GM23338 (cell line): ENCODE data around the gene PCSK5. TPM values are rescaled to one million over a fixed set of nuclear protein-coding genes. Genes with fewer than 3 reads are reported as not detected.

Source experiments
- ATAC-seq: fragments of 200-7000 bp; cut with Tn5 transposase; 3 replicates; pipeline ENCODE4 v1.9.1; 2020
- DNase-seq: peaks from one replicate; pipeline ENCODE4 v3.0.0-alpha.2; 2015; ENCODE audit warnings: low spot score
- H2AFZ ChIP-seq: fragments of 200-600 bp; sonication (generic); 2 replicates; pipeline ENCODE4 v1.8.0; 2016; ENCODE audit warnings: antibody characterized with exemption, mild to moderate bottlenecking, moderate library complexity
- H3F3A ChIP-seq: fragments of 200-600 bp; sonication (generic); replicated peaks from 2 replicates; pipeline ENCODE4 v1.8.0; 2017; ENCODE audit warnings: antibody characterized with exemption, mixed run types, low read depth
- H3K27ac ChIP-seq: fragments of 200-600 bp; sonication (generic); 2 replicates; pipeline ENCODE4 v1.6.1; 2016; ENCODE audit warnings: low read depth
- H3K27me3 ChIP-seq: fragments of 200-600 bp; sonication (generic); 2 replicates; pipeline ENCODE4 v1.8.0; 2016; ENCODE audit warnings: mild to moderate bottlenecking, mixed run types, moderate library complexity; ENCODE audit not compliant: insufficient read depth
- H3K36me3 ChIP-seq: fragments of 200-600 bp; sonication (generic); 2 replicates; pipeline ENCODE4 v1.8.0; 2016; ENCODE audit warnings: mild to moderate bottlenecking; ENCODE audit not compliant: insufficient read depth
- H3K4me1 ChIP-seq: fragments of 200-600 bp; sonication (generic); 2 replicates; pipeline ENCODE4 v1.8.0; 2016; ENCODE audit warnings: mild to moderate bottlenecking, moderate library complexity; ENCODE audit not compliant: insufficient read depth
- H3K4me2 ChIP-seq: fragments of 200-600 bp; sonication (generic); 2 replicates; pipeline ENCODE4 v1.7.1; 2017; ENCODE audit warnings: mixed run types
- H3K4me3 ChIP-seq: fragments of 200-600 bp; sonication (generic); 2 replicates; pipeline ENCODE4 v1.6.1; 2016; ENCODE audit warnings: mixed run types
- H3K79me2 ChIP-seq: fragments of 200-600 bp; sonication (generic); replicated peaks from 2 replicates; pipeline ENCODE4 v1.8.0; 2017; ENCODE audit warnings: mild to moderate bottlenecking; ENCODE audit not compliant: insufficient read depth
- H3K9me2 ChIP-seq: fragments of 200-600 bp; sonication (generic); 2 replicates; pipeline ENCODE4 v1.8.0; 2017; ENCODE audit not compliant: insufficient read depth
- H4K20me1 ChIP-seq: fragments of 200-600 bp; sonication (generic); replicated peaks from 2 replicates; pipeline ENCODE4 v1.8.0; 2017; ENCODE audit warnings: mild to moderate bottlenecking; ENCODE audit not compliant: insufficient read depth
- H3K27ac Mint-ChIP-seq: 2 replicates; pipeline ENCODE4 v1.8.0; 2020; ENCODE audit warnings: inconsistent platforms, mild to moderate bottlenecking, moderate library complexity, mixed read lengths
- H3K27me3 Mint-ChIP-seq: 3 replicates; pipeline ENCODE4 v1.8.0; 2022; ENCODE audit warnings: low read depth, mild to moderate bottlenecking, moderate library complexity, mixed read lengths, inconsistent platforms; ENCODE audit not compliant: insufficient read depth, poor library complexity
- H3K36me3 Mint-ChIP-seq: 3 replicates; pipeline ENCODE4 v1.8.0; 2021; ENCODE audit warnings: low read depth, mild to moderate bottlenecking, inconsistent platforms, moderate library complexity, mixed read lengths
- H3K4me1 Mint-ChIP-seq: 3 replicates; pipeline ENCODE4 v1.8.0; 2020; ENCODE audit warnings: mild to moderate bottlenecking, inconsistent platforms, mixed read lengths
- H3K4me3 Mint-ChIP-seq: 3 replicates; pipeline ENCODE4 v1.8.0; 2021; ENCODE audit warnings: moderate library complexity, mild to moderate bottlenecking, inconsistent platforms, mixed read lengths
- H3K9me3 Mint-ChIP-seq: 3 replicates; pipeline ENCODE4 v1.8.0; 2020; ENCODE audit warnings: moderate library complexity, mild to moderate bottlenecking, inconsistent platforms, mixed read lengths
- CTCF ChIP-seq, 2 experiments: fragments of 200-600 bp in 1 of 2; sonication (generic) in 1 of 2; conservative IDR thresholded peaks; 2 replicates each; pipeline versions ENCODE4 v1.5.1 to v1.6.1; 2016 to 2017; ENCODE audit warnings: antibody characterized with exemption in 2 of 2, low read depth in 2 of 2, mild to moderate bottlenecking in 2 of 2, moderate library complexity in 1 of 2
- EZH2 ChIP-seq: fragments of 200-600 bp; sonication (generic); IDR thresholded peaks from one replicate; pipeline ENCODE4 v1.8.0; 2017; ENCODE audit warnings: antibody characterized with exemption, mild to moderate bottlenecking, low read depth; ENCODE audit not compliant: unreplicated experiment
- EZH2phosphoT487 ChIP-seq: fragments of 200-600 bp; sonication (generic); IDR thresholded peaks from one replicate; pipeline ENCODE4 v1.8.1; 2018; ENCODE audit warnings: antibody characterized with exemption; ENCODE audit not compliant: unreplicated experiment
- JUNB ChIP-seq: IDR thresholded peaks from one replicate; pipeline ENCODE4 v1.6.1; 2016; ENCODE audit warnings: antibody characterized with exemption; ENCODE audit not compliant: unreplicated experiment
- POLR2AphosphoS5 ChIP-seq: IDR thresholded peaks from 2 replicates; pipeline ENCODE4 v1.6.1; 2016; ENCODE audit warnings: antibody characterized with exemption, low read depth
- REST ChIP-seq: IDR thresholded peaks from one replicate; pipeline ENCODE4 v1.6.1; 2018; ENCODE audit warnings: antibody characterized with exemption; ENCODE audit not compliant: unreplicated experiment
- ZNF114 ChIP-seq: fragments of 250-450 bp; sonication (Bioruptor Pico); IDR thresholded peaks from 2 replicates; pipeline ENCODE4 v1.5.0; 2020; ENCODE audit warnings: mild to moderate bottlenecking, moderate library complexity
- ZNF331 ChIP-seq: fragments of 250-450 bp; sonication (Bioruptor Pico); IDR thresholded peaks from 2 replicates; pipeline ENCODE4 v1.5.0; 2020; ENCODE audit warnings: low read depth, mild to moderate bottlenecking, moderate library complexity
- polyA plus RNA-seq: library from polyadenylated mRNA; unstranded; fragments of >200 nt; fragmentation: Nextera tagmentation; extraction: Ambion mirVana; gene quantifications from 2 replicates; pipeline ENCODE4 v1.2.1, GENCODE V29; 2016
- total RNA-seq: library from RNA; depleted of rRNA; stranded (reverse); fragments of >200 nt; shearing (Covaris generic); gene quantifications from 2 replicates; pipeline ENCODE4 v1.2.3, GENCODE V29; 2014

PCSK5 gene
- total and polyA plus RNA-seq, 2 experiments from 2014 or later = 12.3 to 34.8 TPM

- no peak for TF ChIP-seq CTCF (conservative IDR thresholded peaks at IDR 0.05; ENCODE audit: low read depth in 2 of 2)
- TF ChIP-seq REST = no peak
- TF ChIP-seq ZNF331 = no peak
- no peak for TF ChIP-seq ZNF114 (CRISPR knock-in tag)
Observed at GRCh38 chr9:76333964-76334363, 443.5 kb downstream of the PCSK5 start (continued).

- Mint-ChIP-seq H3K27me3 (no peaks in the 10 kb centered on the region), H3K9me3 (no peaks in the 10 kb centered on the region; the same call in 2 of the 3 replicates), H3K4me3 (no peak overlapping the region), H3K27ac (no peak overlapping the region), H3K4me1 (peaks cover 5% of the 10 kb centered on the region; the same call in 2 of the 3 replicates), H3K36me3 (no peaks in the 10 kb centered on the region)
- Histone ChIP-seq H3F3A (no peaks in the 10 kb centered on the region), H3K4me3 (no peak overlapping the region), H3K79me2 (no peaks in the 10 kb centered on the region), H4K20me1 (no peaks in the 10 kb centered on the region), H3K27me3 (no peaks in the 10 kb centered on the region), H3K36me3 (no peaks in the 10 kb centered on the region), H3K4me2 (no peak overlapping the region), H2AFZ (no peak overlapping the region), H3K9me2 (no peaks in the 10 kb centered on the region), H3K4me1 (no peaks in the 10 kb centered on the region), H3K27ac (no peak overlapping the region)
- no peak for DNase-seq
- no peak for ATAC-seq
- TF ChIP-seq EZH2 (no peak), CTCF (conservative IDR thresholded peaks at IDR 0.05; ENCODE audit: low read depth in 2 of 2) (no peak), REST (no peak), EZH2phosphoT487 (no peak), JUNB (no peak), POLR2AphosphoS5 (no peak)
Observed at GRCh38 chr9:76336027-76336426, 445.6 kb downstream of the PCSK5 start.
